KOPT-K1 (cell line): ENCODE measurements around the gene SIX5.
"Not testable (repeated sequence)": the region's sequence is repeated elsewhere in the genome, so short reads cannot be mapped to it uniquely, and the experiment has no call there.

Source experiments
- H3K27ac ChIP-seq: fragments of 200-600 bp; sonication (generic); 2 replicates; pipeline ENCODE4 v1.5.1; 2016; ENCODE audit warnings: antibody characterized with exemption, mild to moderate bottlenecking, low read depth, low read length; ENCODE audit not compliant: poor library complexity, severe bottlenecking
- H3K36me3 ChIP-seq: fragments of 200-600 bp; sonication (generic); 2 replicates; pipeline ENCODE4 v1.5.1; 2017; ENCODE audit warnings: antibody characterized with exemption, mild to moderate bottlenecking, low read length, moderate library complexity; ENCODE audit not compliant: insufficient read depth
- H3K9me3 ChIP-seq: fragments of 200-600 bp; sonication (generic); 2 replicates; pipeline ENCODE4 v1.5.1; 2017; ENCODE audit warnings: antibody characterized with exemption, low read length, mild to moderate bottlenecking; ENCODE audit not compliant: insufficient read depth, poor library complexity, severe bottlenecking

SIX5 gene

GRCh38 chr19:45729800-45730290 lies 39.2 kb downstream of the SIX5 start:
- Histone ChIP-seq H3K9me3 (no peaks in the 10 kb centered on the region), H3K27ac (peak overlapping the region; percentile 71)

GRCh38 chr19:45728683-45729082 lies 40.4 kb downstream of the SIX5 start:
- H3K36me3 ChIP-seq, H3K27ac ChIP-seq, H3K9me3 ChIP-seq: not testable (repeated sequence)

More at GRCh38 chr19:45729800-45730290, 39.2 kb downstream of the SIX5 start:
- H3K36me3 ChIP-seq: no peaks in the 10 kb centered on the region

- not testable (repeated sequence) for H3K9me3 ChIP-seq, H3K27ac ChIP-seq
- H3K36me3 ChIP-seq: peaks cover 46% of the 10 kb centered on the region
These were observed 49.0 kb downstream of the SIX5 start for GRCh38 chr19:45720065-45720464.

GRCh38 chr19:45717983-45718650 lies 50.9 kb downstream of the SIX5 start:
- Histone ChIP-seq H3K27ac (peak overlapping the region; percentile 72), H3K36me3 (peaks cover 36% of the 10 kb centered on the region)

GRCh38 chr19:45717131-45717982 lies 51.7 kb downstream of the SIX5 start:
- H3K27ac ChIP-seq: peak overlapping the region; percentile 72
- H3K36me3 ChIP-seq: peaks cover 36% of the 10 kb centered on the region; the same call in 1 of the 2 replicates
- no peaks in the 10 kb centered on the region for H3K9me3 ChIP-seq

More at GRCh38 chr19:45717983-45718650, 50.9 kb downstream of the SIX5 start:
- H3K9me3 ChIP-seq: no peaks in the 10 kb centered on the region

GRCh38 chr19:45716359-45717130 lies 52.5 kb downstream of the SIX5 start:
- H3K36me3 ChIP-seq: peaks cover 36% of the 10 kb centered on the region; the same call in 1 of the 2 replicates
- H3K9me3 ChIP-seq: no peaks in the 10 kb centered on the region
- peak overlapping the region; percentile 72 for H3K27ac ChIP-seq

GRCh38 chr19:45715139-45715538 lies 53.9 kb downstream of the SIX5 start:
- Histone ChIP-seq H3K27ac (no peak overlapping the region), H3K9me3 (no peaks in the 10 kb centered on the region), H3K36me3 (peaks cover 39% of the 10 kb centered on the region)
